ENCODE data around the gene TMEM119. TPM values are rescaled to one million over a fixed set of nuclear protein-coding genes. Genes with fewer than 3 reads are reported as not detected.

Gene TMEM119
- total and polyA plus RNA-seq, 9 of the 15 experiments (the other 6 are each of a cell fraction or from before 2014, with no cell fraction given), result 0.18 TPM; not detected in 8

DNA sequence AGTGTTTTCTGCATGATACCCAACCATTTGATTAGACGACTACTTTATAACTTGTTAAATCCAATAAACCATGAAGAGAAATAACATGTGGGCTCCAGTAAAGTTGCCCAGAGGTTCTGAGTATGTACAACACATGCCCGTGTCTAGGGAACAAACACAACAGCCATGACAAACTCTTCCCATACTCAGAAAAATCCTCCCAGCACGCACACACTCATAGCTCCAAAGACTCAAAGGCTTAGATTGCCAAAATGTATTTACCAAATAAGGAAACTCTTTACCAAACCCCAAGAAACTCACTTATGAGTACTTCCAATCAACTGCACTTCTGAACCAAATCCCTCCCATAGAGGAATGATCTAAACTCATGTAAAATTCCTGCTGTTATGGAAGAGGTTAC lies 54.2 kb downstream of the TMEM119 start:
- intact Hi-C loops (cut with micrococcal nuclease), result no loop called here
- Histone ChIP-seq H3K36me3 (ENCODE audit: control insufficient read depth, insufficient read depth, low read length) (peaks cover 85% of the 10 kb centered on the region), H3K4me2 (ENCODE audit: insufficient read depth, low read length) (no peak overlapping the region), H3K4me3 (no peak overlapping the region), H3K79me2 (ENCODE audit: control insufficient read depth, insufficient read depth, low read length) (peaks cover 62% of the 10 kb centered on the region), H3K9ac (ENCODE audit: insufficient read depth in 1 of 2, low read depth in 2 of 2, low read length in 2 of 2) (no peak overlapping the region), H3K9me3 (replicated peaks; ENCODE audit: control insufficient read depth, insufficient read depth, low read depth, low read length) (no peaks in the 10 kb centered on the region), H3K9me1 (ENCODE audit: control insufficient read depth, insufficient read depth, low read length) (no peaks in the 10 kb centered on the region), H3K27ac (ENCODE audit: extremely low read depth, low read depth, low read length) (no peak overlapping the region), H4K20me1 (replicated peaks; ENCODE audit: control insufficient read depth, insufficient read depth, low read length) (peaks cover 10% of the 10 kb centered on the region; the same call in 1 of the 2 replicates), H3K4me1 (replicated peaks in 1 of 2; ENCODE audit: control insufficient read depth in 2 of 2, insufficient read depth in 2 of 2, low read length in 2 of 2) (peaks cover 0 to 4% of the 10 kb centered on the region in 2 experiments; a peak in 3 of 5 replicates), H3K27me3 (ENCODE audit: control insufficient read depth in 2 of 2, insufficient read depth in 2 of 2, low read length in 2 of 2) (no peaks in the 10 kb centered on the region), H2AFZ (ENCODE audit: low read depth, low read length) (no peak overlapping the region)
- in situ Hi-C loops (cut with MboI), result no loop called here
- ChIA-PET POLR2A (interaction anchor here (0.9 to 1.5 kb wide), 4 partner anchors 10 to 19 kb away, joined by 4 to 7 read pairs (median 5); partner anchors contain the start of genes ISCU and SART3), CTCF (ENCODE audit: low intra/inter-chr PET ratio) (no interaction called here)
- ATAC-seq (no peak), DNase-seq (ENCODE audit: extremely low read depth in 1 of 4, low spot score in 3 of 4) (no peak), FAIRE-seq (no peak)
- BruUV-seq (replicated peaks), result no TSS peak
- 83% methylated on average over 3 of the region's 3 CpGs for WGBS (ENCODE audit: insufficient coverage, low coverage, missing lambda C conversion rate)
- TF ChIP-seq ZNF324 (CRISPR knock-in tag; IDR thresholded peaks at IDR 0.05), result no peak
- TF ChIP-seq HNRNPH1 (optimal IDR thresholded peaks at IDR 0.05; ENCODE audit: low read depth, low read length), result no peak
- TF ChIP-seq, protein P1, sequence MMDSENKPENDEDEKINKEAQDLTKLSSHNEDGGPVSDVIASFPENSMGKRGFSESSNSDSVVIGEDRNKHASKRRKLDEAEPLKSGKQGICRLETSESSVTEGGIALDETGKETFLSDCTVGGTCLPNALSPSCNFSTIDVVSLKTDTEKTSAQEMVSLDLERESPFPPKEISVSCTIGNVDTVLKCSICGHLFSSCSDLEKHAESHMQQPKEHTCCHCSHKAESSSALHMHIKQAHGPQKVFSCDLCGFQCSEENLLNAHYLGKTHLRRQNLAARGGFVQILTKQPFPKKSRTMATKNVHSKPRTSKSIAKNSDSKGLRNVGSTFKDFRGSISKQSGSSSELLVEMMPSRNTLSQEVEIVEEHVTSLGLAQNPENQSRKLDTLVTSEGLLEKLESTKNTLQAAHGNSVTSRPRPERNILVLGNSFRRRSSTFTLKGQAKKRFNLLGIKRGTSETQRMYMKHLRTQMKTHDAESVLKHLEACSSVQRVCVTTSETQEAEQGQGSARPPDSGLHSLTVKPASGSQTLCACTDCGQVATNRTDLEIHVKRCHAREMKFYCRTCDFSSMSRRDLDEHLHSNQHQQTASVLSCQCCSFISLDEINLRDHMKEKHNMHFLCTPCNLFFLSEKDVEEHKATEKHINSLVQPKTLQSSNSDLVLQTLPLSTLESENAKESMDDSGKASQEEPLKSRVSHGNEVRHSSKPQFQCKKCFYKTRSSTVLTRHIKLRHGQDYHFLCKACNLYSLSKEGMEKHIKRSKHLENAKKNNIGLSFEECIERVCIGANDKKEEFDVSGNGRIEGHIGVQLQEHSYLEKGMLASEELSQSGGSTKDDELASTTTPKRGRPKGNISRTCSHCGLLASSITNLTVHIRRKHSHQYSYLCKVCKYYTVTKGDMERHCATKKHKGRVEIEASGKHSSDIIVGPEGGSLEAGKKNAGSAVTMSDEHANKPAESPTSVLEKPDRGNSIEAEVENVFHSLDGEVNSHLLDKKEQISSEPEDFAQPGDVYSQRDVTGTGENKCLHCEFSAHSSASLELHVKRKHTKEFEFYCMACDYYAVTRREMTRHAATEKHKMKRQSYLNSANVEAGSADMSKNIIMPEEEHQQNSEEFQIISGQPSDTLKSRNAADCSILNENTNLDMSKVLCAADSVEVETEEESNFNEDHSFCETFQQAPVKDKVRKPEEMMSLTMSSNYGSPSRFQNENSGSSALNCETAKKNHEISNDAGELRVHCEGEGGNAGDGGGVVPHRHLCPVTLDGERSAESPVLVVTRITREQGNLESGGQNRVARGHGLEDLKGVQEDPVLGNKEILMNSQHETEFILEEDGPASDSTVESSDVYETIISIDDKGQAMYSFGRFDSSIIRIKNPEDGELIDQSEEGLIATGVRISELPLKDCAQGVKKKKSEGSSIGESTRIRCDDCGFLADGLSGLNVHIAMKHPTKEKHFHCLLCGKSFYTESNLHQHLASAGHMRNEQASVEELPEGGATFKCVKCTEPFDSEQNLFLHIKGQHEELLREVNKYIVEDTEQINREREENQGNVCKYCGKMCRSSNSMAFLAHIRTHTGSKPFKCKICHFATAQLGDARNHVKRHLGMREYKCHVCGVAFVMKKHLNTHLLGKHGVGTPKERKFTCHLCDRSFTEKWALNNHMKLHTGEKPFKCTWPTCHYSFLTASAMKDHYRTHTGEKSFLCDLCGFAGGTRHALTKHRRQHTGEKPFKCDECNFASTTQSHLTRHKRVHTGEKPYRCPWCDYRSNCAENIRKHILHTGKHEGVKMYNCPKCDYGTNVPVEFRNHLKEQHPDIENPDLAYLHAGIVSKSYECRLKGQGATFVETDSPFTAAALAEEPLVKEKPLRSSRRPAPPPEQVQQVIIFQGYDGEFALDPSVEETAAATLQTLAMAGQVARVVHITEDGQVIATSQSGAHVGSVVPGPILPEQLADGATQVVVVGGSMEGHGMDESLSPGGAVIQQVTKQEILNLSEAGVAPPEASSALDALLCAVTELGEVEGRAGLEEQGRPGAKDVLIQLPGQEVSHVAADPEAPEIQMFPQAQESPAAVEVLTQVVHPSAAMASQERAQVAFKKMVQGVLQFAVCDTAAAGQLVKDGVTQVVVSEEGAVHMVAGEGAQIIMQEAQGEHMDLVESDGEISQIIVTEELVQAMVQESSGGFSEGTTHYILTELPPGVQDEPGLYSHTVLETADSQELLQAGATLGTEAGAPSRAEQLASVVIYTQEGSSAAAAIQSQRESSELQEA (IDR thresholded peaks at IDR 0.05; ENCODE audit: low read depth), result no peak
- no peak for TF ChIP-seq NFRKB (IDR thresholded peaks at IDR 0.05; ENCODE audit: low read depth)
- TF ChIP-seq FUS (optimal IDR thresholded peaks at IDR 0.05; ENCODE audit: low read depth, low read length), result no peak
